ENCODE data around the gene DMAP1. TPM values are rescaled to one million over a fixed set of nuclear protein-coding genes. Genes with fewer than 3 reads are reported as not detected.
A peak's percentile ranks its signal among the peaks of the same experiment; 100 is the strongest.

Gene DMAP1
- total RNA-seq, 1 donor from 2014 or later: 87.9 TPM

GRCh38 chr1:44227211-44227610, 13.9 kb downstream of the DMAP1 start:
- peak overlapping the region; percentile 42 for H3K4me3 Mint-ChIP-seq (ENCODE audit: unreplicated experiment)
- no peaks in the 10 kb centered on the region for H3K4me1 Mint-ChIP-seq (ENCODE audit: unreplicated experiment)
- peaks cover 38% of the 10 kb centered on the region for H3K36me3 Mint-ChIP-seq (ENCODE audit: low read depth, unreplicated experiment)
- peaks cover 2% of the 10 kb centered on the region for H3K27me3 Mint-ChIP-seq (ENCODE audit: unreplicated experiment)
- TF ChIP-seq CTCF (IDR thresholded peaks at IDR 0.05; ENCODE audit: unreplicated experiment): no peak
- DNase-seq (ENCODE audit: low spot score): no peak
- no peak overlapping the region for H3K27ac Mint-ChIP-seq (ENCODE audit: unreplicated experiment)
- H3K9me3 Mint-ChIP-seq (ENCODE audit: unreplicated experiment): peaks cover 6% of the 10 kb centered on the region

- Mint-ChIP-seq H3K27ac (ENCODE audit: unreplicated experiment) (no peak overlapping the region), H3K4me3 (ENCODE audit: unreplicated experiment) (no peak overlapping the region), H3K4me1 (ENCODE audit: unreplicated experiment) (no peaks in the 10 kb centered on the region), H3K27me3 (ENCODE audit: unreplicated experiment) (peaks cover 2% of the 10 kb centered on the region), H3K9me3 (ENCODE audit: unreplicated experiment) (peaks cover 6% of the 10 kb centered on the region), H3K36me3 (ENCODE audit: low read depth, unreplicated experiment) (peaks cover 38% of the 10 kb centered on the region)
- TF ChIP-seq CTCF (IDR thresholded peaks at IDR 0.05; ENCODE audit: unreplicated experiment): no peak
- DNase-seq (ENCODE audit: low spot score): no peak
Measured at GRCh38 chr1:44228218-44228617, 14.9 kb downstream of the DMAP1 start.

GRCh38 chr1:44229435-44230167, 16.3 kb downstream of the DMAP1 start:
- Mint-ChIP-seq H3K4me1 (ENCODE audit: unreplicated experiment) (no peaks in the 10 kb centered on the region), H3K36me3 (ENCODE audit: low read depth, unreplicated experiment) (peaks cover 30% of the 10 kb centered on the region)

DNA sequence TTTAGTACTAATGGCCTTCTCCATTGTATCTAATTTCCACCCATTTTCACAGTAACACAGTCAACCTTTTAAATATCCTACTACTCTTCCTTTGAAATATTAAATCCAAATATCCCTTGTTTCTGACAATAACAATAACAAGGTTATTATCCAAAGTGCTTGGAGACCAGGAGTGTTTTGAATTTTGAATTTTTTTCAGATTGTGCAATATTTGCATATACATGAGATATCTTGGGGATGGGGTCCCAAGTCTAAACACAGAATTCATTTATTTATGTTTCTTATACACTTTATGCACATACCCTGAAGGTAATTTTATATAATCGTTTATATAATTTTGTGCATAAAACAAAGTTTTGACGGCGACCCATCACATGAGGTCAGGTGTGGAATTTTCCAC, 17.5 kb downstream of the DMAP1 start:
- Mint-ChIP-seq H3K27ac (ENCODE audit: unreplicated experiment) (no peak overlapping the region), H3K4me1 (ENCODE audit: unreplicated experiment) (no peaks in the 10 kb centered on the region), H3K4me3 (ENCODE audit: unreplicated experiment) (peak overlapping the region; percentile 24), H3K36me3 (ENCODE audit: low read depth, unreplicated experiment) (peaks cover 25% of the 10 kb centered on the region), H3K27me3 (ENCODE audit: unreplicated experiment) (no peaks in the 10 kb centered on the region), H3K9me3 (ENCODE audit: unreplicated experiment) (peaks cover 6% of the 10 kb centered on the region)
- no peak for TF ChIP-seq CTCF (IDR thresholded peaks at IDR 0.05; ENCODE audit: unreplicated experiment)
- no peak for DNase-seq (ENCODE audit: low spot score)

More at GRCh38 chr1:44229435-44230167, 16.3 kb downstream of the DMAP1 start:
- no peak overlapping the region for H3K27ac Mint-ChIP-seq (ENCODE audit: unreplicated experiment)
- no peak for DNase-seq (ENCODE audit: low spot score)
- peaks cover 6% of the 10 kb centered on the region for H3K9me3 Mint-ChIP-seq (ENCODE audit: unreplicated experiment)
- H3K27me3 Mint-ChIP-seq (ENCODE audit: unreplicated experiment): peaks cover 2% of the 10 kb centered on the region
- no peak for TF ChIP-seq CTCF (IDR thresholded peaks at IDR 0.05; ENCODE audit: unreplicated experiment)
- H3K4me3 Mint-ChIP-seq (ENCODE audit: unreplicated experiment): no peak overlapping the region

DNA sequence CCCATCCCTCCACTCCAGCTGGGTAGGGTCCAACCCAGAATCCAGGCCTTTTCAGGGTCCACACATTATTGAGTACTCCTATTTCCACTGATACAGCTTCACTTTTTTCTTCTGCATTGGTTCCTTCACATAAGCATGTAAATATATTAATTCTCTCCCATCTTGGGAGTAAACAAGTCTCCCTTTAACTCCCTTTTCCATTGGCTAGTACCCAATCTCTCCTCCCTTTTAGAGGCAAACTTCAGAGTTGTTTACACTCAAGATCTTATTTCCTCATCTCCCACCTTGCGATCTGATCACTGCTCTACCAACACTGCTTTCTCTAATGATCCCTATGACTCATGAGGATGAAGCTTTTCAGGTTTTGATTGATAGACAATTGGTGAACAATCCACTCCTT, 20.3 kb downstream of the DMAP1 start:
- no peaks in the 10 kb centered on the region for H3K4me1 Mint-ChIP-seq (ENCODE audit: unreplicated experiment)
- H3K27ac Mint-ChIP-seq (ENCODE audit: unreplicated experiment): no peak overlapping the region
- H3K36me3 Mint-ChIP-seq (ENCODE audit: low read depth, unreplicated experiment): peaks cover 13% of the 10 kb centered on the region
- DNase-seq (ENCODE audit: low spot score): no peak
- no peaks in the 10 kb centered on the region for H3K9me3 Mint-ChIP-seq (ENCODE audit: unreplicated experiment)
- TF ChIP-seq CTCF (IDR thresholded peaks at IDR 0.05; ENCODE audit: unreplicated experiment): no peak
- H3K27me3 Mint-ChIP-seq (ENCODE audit: unreplicated experiment): no peaks in the 10 kb centered on the region
- no peak overlapping the region for H3K4me3 Mint-ChIP-seq (ENCODE audit: unreplicated experiment)

Data from endothelial cell (in vitro differentiated cells).